HG02623 (cell line): Measurements from ENCODE around the gene AKR7A2.

Source experiments
- ATAC-seq: cut with Tn5 transposase; IDR thresholded peaks from one replicate; pipeline ENCODE4 v1.9.1; 2021; ENCODE audit warnings: moderate library complexity; ENCODE audit not compliant: unreplicated experiment

The AKR7A2 gene

GRCh38 chr1:19326748-19327065 lies 14.8 kb upstream of the AKR7A2 start:
- no peak for ATAC-seq

- ATAC-seq: no peak
Measured at GRCh38 chr1:19325958-19326747, 14.2 kb upstream of the AKR7A2 start.

- ATAC-seq: no peak
Measured at GRCh38 chr1:19325368-19325957, 13.5 kb upstream of the AKR7A2 start.

- no peak for ATAC-seq
Measured at GRCh38 chr1:19324665-19324990, 12.7 kb upstream of the AKR7A2 start.

GRCh38 chr1:19323987-19324664 lies 12.2 kb upstream of the AKR7A2 start:
- ATAC-seq: no peak

GRCh38 chr1:19322481-19322880 lies 10.5 kb upstream of the AKR7A2 start:
- ATAC-seq: no peak

GRCh38 chr1:19321071-19321470 lies 9.1 kb upstream of the AKR7A2 start:
- ATAC-seq: no peak

- no peak for ATAC-seq
Measured at GRCh38 chr1:19319196-19319595, 7.3 kb upstream of the AKR7A2 start.

- ATAC-seq: no peak
Measured at GRCh38 chr1:19317126-19317910, 5.4 kb upstream of the AKR7A2 start.

GRCh38 chr1:19315378-19316198 lies 3.6 kb upstream of the AKR7A2 start:
- no peak for ATAC-seq

GRCh38 chr1:19313961-19314882 lies 2.3 kb upstream of the AKR7A2 start:
- ATAC-seq: no peak

- no peak for ATAC-seq
Measured at GRCh38 chr1:19313636-19313959, 1.7 kb upstream of the AKR7A2 start.

- no peak for ATAC-seq
Measured at GRCh38 chr1:19312782-19313635, 1.1 kb upstream of the AKR7A2 start.

- ATAC-seq: no peak
Measured at GRCh38 chr1:19311503-19311930, 427 bp downstream of the AKR7A2 start.

- no peak for ATAC-seq
Measured at GRCh38 chr1:19310720-19311502, 1.0 kb downstream of the AKR7A2 start.

GRCh38 chr1:19310061-19310460 lies 1.9 kb downstream of the AKR7A2 start:
- ATAC-seq: no peak

- no peak for ATAC-seq
Measured at GRCh38 chr1:19309123-19309813, 2.7 kb downstream of the AKR7A2 start.

GRCh38 chr1:19308509-19308907 lies 3.4 kb downstream of the AKR7A2 start:
- ATAC-seq: no peak
